Loucy (cell line): ENCODE measurements around the gene AP1M1.

ENCODE experiments used
- EZH2phosphoT487 ChIP-seq: fragments of 200-600 bp; IDR thresholded peaks from 2 replicates; pipeline ENCODE4 v1.6.1; 2018; ENCODE audit warnings: antibody characterized with exemption, mild to moderate bottlenecking, moderate library complexity, borderline replicate concordance
- TF ChIP-seq, protein P1 (sequence below): fragments of 200-600 bp; sonication (generic); conservative IDR thresholded peaks from 2 replicates; pipeline ENCODE4 v1.5.1; 2014; ENCODE audit warnings: mild to moderate bottlenecking, antibody characterized with exemption, low read length

DNA sequence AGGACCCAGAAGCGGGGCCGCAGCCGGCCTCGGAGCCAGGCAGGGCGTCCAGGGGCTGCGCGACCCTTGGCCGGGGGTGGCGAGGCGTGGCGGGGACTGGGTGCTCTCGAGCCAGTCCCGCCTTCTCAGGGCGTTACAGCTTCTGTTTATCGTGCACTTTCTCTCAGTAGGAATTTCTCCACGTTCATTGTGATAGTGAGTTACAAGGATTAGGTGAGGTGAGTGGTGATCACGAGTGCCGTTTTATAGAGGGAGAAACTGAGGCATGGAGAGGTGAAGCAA is 600 bp downstream of the AP1M1 start:
- TF ChIP-seq, protein P1, sequence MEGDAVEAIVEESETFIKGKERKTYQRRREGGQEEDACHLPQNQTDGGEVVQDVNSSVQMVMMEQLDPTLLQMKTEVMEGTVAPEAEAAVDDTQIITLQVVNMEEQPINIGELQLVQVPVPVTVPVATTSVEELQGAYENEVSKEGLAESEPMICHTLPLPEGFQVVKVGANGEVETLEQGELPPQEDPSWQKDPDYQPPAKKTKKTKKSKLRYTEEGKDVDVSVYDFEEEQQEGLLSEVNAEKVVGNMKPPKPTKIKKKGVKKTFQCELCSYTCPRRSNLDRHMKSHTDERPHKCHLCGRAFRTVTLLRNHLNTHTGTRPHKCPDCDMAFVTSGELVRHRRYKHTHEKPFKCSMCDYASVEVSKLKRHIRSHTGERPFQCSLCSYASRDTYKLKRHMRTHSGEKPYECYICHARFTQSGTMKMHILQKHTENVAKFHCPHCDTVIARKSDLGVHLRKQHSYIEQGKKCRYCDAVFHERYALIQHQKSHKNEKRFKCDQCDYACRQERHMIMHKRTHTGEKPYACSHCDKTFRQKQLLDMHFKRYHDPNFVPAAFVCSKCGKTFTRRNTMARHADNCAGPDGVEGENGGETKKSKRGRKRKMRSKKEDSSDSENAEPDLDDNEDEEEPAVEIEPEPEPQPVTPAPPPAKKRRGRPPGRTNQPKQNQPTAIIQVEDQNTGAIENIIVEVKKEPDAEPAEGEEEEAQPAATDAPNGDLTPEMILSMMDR = no peak
- TF ChIP-seq EZH2phosphoT487 = no peak
